Medulla oblongata (tissue), 1 donor: ENCODE data around the gene ARHGAP44.

Experiments
- DNase-seq: peaks from one replicate; pipeline ENCODE4 v3.0.0-alpha.2; 2015; ENCODE audit errors: extremely low spot score

ARHGAP44 gene

DNA sequence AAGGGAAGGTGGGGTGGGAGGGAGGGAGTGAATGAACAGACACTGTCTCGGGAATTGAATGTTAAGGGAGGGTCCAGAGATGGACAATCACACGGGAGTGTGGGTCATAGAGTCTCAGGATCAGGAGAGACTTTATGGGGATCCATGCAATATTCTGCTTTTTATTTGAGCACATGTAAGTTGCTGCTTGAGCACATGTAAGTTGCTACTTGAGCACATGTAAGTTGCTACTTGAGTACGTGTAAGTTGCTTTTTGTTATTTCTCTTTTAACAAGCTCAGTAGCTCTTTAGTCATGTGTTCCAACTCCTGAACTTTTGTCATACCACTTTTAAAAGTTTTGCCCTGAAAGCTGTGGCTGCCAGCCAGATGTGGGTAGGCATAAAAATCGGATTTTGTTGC, 110.3 kb downstream of the ARHGAP44 start:
- no peak for DNase-seq

DNA sequence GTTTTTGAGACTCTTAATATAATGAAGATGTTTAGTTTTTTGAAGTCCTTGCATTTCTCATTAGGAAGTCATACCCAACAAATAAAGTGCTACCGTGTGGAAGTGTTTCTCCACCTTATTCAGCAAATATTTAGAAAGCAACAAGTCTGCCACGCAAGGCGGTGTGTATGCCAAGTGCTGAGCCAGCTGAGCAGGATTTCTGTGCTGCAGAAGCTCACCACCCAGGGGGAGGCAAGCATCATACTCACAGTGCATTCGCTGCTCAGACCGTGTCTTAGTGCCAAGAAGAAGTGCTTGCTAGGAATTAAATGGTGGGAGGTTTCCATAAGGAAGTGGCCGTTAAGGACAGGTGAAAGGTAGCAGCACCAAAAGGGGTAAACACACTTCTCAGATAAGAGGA, 111.2 kb downstream of the ARHGAP44 start:
- DNase-seq: no peak

DNA sequence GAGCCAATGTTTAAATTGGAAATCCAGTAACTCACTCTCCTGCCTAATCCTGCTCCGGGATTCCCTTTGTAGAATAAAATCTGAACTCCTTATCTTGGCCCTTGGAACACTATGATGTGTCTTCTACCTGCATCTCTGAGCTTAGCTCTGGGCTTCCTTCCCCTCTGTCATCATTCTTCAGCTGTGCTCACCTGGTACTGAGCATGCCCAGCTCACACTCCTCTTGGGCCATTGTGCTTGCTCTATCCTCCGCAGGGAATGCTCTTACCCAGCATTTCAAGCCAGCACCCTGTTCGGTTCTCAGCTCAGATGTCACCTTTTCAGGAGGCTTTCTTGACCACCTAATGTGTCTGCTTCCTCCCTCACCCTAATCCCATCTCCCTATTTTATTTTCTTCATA, 112.7 kb downstream of the ARHGAP44 start:
- DNase-seq: no peak

DNA sequence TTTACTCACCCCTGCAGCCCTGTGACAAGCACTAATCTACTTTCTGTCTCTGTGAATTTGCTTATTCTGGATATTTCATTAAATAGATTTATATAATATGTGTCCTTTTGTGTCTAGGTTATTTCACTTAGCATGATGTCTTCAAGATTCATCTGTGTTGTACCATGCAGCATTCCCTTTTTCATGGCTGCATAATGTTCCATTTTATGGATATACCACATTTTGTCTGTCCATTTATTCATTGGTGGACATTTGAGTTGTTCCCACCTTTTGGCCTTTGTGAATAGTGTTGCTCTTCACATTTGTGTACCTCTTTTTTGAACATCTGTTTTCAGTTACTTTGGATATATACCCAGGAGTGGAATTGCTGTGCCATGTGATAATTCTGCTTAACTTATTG, 118.2 kb downstream of the ARHGAP44 start:
- no peak for DNase-seq

DNA sequence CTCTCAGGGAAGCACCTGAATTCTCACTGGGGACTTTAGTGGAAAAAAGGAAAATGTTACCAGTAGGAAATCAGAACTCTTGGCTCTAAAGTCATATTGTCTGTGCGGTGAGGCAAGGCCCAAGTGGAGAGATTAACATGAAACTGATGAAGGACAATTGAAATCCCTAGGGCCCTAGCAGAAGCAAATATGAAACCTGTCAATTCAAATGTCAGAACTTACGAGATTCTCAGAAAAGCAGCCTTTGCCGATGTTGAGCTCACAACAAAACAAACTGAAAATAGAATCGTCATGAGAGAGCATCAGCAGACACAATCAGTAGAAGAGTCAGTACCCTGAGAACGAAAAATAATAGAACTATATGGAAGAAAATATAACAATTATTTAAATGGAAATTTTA, 119.7 kb downstream of the ARHGAP44 start:
- no peak for DNase-seq

DNA sequence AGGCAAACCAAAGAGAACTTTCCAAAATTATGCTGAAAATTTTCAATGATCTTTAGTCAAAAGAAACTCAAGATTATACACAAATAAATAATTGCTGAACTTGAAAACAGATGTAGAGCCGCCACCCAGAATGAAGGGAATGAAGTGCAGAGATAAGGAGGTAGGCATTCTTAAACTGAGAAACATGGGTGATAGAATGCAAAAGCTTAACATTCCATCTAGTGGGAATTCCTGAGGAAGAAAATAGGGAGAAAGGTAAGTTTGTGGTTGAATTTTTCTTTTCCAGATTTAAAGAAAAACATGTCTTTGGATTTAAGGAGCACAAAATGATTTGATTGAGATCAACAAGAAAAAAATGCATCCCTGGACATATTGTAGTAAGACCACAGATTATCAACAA, 120.2 kb downstream of the ARHGAP44 start:
- DNase-seq: no peak

DNA sequence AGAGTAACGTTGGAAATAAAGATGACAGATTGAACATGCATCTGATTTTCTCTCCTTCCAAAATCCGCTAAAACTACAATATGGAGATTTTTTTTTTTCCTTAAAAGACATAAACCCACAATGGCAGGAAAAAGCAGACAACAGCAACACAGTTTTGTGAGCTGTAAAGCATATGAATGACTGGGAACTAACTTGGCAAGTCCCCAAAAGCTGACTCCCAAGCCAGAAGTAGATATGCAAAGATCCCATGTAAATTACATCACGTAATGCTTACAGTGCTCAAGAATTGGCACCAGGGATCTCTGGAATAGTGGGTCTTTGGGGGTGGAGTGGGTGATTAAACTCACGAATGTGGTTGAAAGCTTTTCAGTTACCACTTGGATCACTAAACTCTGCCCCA, 121.9 kb downstream of the ARHGAP44 start:
- DNase-seq: no peak

DNA sequence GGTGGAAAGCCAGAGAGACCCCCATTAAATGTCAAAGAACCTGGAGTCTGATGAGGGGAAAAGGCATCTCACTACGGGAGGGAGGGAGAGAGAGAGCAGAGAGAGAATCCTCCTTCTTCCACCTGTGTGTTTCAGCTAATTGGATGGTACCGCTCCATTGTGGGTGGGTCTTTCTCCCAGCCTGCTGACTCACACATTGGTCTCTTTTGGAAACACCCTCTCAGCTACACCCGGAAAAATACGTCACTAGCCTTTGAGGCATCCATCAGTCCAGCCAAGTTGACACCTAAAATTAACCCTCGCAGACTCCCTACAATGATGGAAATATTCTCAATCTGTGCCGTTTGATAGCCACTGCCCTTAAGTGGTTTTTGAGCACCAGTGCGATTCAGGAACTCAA, 128.1 kb downstream of the ARHGAP44 start:
- no peak for DNase-seq

DNA sequence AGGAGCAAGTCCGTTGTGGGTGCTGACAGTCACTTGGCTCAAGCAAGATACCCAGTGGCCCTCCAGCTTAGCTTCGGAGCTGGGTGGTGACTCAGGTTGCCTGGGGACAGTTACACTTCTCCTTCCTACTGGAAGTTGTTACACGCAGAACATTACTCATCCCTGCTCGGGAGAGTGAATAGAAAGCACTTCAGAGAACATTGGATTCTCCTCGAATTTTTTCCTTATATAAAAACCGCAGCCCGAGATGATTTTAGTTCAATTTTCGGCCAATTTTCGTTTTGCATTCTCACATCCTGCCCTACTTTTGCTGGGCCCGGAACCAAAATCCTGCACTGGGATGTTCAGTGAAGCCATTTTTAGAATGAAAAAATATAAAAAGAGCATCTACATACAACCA, 128.8 kb downstream of the ARHGAP44 start:
- DNase-seq: no peak

DNA sequence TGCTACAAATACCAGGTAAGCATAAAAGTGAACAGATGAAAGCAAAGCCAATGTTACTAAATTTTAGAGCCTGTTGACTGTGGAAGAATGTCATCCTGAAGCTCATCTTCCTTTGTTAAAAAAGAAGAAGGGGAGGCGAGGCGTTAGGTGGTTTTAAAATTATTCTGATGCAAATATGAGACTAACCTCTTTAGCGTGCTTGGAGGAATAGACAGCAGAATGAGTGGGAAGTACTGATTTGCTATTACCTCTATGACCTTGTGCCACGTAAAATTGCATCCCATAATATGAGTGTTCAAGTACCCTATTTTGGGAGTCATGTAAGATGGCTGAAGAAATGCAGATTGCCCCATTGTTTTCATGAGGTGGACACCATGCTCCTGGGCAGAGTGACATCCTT, 132.8 kb downstream of the ARHGAP44 start:
- no peak for DNase-seq

DNA sequence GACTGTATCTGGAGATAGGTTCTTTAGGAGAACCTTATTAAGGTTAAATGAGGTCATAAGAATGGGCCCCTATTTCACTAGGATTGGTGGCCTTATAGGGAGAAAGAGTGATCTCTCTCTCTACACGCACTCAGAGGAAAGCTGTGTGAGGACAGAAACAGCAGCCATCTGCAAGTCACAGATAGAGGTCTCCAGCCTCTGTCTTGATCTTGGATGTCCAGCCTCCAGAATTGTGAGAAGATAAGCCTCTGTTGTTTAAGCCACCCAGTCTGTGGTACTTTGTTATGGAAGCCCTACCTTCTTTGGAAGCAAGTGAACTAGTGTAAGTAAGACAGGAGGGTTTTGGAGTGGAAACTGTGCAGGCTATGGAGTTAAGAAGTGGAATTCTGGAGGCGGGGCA, 135.3 kb downstream of the ARHGAP44 start:
- no peak for DNase-seq

DNA sequence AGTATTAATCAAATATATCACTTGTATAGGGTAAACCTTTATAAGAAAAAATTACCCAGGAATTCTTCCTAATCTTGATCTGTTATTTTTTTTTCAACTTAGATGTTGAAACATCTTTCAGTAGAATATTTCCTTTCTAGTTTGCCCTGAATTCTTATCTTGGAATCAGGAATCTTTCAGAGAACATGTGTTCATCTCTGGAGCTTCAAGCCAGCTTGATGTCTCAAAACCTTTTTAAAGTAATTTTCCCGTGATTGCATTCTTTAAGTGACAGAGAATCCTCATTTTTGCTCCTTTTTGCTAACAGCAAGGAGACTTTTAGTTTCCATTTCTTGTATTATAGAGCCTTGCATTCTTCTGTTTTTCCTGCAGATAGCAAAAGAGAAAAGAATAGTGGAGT, 137.7 kb downstream of the ARHGAP44 start:
- DNase-seq: no peak

DNA sequence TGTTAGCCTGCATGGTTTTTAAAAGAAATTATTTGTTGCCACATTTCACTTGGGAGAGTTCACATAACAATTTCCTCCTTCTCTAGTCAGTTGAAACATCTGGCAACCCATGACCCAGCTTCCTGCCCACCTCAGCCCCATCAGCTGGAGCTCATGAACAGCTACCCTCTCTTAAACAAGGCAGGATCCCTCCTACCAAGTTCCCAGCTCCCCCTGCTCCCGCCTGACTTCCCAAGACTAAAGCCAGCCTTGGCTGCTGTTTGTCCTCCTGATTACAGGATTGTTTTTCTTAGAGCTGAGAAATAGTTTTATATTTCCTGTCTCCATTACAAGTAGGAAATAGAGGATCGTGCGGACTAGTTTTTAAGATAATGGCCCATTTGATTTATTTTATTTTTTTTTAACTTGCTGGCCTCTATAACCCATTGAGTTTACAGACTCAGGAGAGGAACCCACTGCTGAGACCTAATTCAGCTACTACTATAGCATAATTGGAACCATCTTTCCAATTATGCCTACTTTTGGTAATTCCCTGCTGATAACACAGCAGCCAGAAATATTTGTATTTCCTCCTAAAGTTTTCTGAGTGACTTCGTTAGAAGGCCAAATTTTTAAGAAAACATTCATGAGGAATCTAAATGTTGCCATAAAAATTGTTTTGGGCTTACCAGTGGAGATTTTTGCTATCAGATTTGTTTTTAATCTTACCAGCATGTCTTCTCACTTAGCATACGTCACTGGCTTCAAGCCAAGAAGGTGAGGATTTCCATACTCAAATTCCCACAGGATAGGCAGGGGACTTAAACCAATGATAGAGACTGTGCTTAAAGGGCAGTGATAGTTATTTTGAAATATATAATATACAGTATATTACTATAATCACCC, 138.5 kb downstream of the ARHGAP44 start:
- DNase-seq: no peak

DNA sequence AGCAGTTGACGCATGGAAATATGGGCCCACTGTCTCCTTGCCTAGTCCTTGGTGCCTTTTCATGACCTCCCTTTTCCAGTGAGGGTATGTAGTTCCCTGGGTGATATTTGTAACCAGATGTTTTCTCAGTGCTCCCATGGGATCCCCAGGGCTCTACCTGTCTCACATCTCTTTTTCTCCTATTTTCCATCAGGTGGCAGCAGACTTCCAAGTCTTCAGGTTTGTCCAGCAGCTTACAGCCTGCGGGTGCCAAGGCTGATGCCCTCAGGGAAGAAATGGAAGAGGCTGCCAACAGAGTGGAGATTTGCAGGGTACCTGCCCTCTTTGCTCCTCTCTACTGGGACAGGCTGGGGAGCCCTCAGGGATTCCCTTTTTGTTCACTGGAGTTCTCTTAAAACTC, 139.4 kb downstream of the ARHGAP44 start:
- no peak for DNase-seq

DNA sequence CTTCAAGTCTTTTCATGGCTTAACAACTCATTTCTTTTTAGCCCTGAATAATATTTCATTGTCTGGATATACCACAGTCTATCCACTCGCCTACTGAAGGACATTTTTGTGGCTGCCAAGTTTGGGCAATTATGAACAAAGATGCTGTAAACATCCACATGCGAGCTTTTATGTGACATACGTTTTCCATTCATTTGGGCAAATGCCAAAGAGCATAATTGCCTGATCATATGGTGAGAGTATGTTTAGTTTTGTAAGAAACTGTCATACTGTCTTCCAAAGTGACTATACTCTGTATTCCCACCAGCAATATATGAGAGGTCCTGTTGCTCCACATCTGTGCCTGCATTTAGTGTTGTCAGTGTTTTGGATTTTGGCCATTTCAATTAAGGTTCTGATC, 147.2 kb downstream of the ARHGAP44 start:
- DNase-seq: no peak

DNA sequence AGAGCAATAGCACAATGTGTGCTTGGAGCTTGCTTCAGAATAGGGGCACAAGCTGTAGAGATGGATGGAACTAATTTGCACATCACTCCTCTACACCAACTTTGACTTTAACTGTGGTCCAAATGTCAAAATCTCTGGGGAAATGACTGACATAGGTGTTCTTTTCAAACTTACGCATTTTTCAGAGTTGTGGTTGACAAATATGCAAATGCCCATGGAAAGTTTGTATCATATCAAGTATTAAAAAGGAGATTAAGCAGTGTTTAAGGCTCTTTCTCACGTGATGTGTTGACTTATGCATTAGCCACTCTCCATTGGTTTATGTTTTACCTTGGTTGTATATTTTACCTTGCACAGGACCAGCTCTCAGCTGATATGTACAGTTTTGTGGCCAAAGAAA, 151.4 kb downstream of the ARHGAP44 start:
- no peak for DNase-seq

DNA sequence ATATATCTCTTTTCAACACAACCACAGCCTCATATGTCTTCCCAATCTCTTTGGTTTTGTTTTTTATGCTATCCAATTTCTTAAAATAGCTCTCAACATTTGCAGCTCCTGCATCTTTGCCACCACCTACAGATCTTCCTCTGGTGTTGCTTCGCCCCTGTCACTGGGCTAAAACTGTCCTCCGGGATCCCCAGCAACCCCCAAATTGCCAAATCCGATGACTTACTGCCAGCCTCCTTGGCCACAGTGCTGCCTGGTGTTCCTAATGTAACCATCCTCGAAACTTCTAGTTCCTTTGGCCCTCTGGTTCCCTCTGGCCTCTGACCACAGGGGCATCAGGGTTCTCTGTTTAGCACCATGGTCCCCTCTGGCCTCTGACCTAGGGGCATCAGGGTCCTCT, 157.7 kb downstream of the ARHGAP44 start:
- DNase-seq: no peak

DNA sequence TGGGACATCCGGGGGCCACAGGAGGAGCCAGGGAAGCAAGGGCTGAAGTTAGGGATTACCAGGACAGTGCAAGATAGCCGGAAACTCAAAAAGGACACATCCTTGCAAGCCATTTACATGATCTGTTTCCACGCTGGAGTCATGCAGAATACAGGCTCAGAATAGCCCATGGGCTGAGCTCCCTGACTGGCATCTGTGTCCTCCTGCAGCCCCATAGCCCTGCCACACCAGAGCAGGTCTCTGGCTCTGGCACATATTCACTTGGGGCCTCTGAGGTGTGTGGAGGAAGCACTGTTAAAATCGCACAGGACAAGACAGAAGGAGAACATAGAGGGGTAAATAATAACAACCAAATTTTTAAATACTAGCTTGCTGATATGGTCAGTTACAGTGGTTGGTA, 162.7 kb downstream of the ARHGAP44 start:
- DNase-seq: no peak

DNA sequence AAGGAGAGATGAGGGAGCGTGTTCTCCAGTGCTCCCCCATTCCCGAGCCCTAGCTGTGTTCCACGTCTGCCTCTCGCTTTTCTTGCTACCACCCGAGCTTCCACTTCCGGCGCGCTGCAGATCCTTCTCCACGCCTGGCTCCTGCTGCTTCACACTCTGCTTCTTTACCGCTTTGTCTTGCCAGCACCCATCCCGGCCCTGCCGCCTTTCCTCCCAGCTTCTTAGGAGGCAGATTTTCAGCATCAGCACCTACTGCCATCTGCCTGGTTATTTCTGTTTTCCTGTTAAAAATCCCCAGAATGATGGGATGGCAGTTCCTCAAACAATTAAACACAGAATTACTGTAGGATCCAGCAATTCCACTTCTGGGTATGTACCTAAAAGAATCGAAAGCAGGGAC, 163.9 kb downstream of the ARHGAP44 start:
- DNase-seq: no peak

DNA sequence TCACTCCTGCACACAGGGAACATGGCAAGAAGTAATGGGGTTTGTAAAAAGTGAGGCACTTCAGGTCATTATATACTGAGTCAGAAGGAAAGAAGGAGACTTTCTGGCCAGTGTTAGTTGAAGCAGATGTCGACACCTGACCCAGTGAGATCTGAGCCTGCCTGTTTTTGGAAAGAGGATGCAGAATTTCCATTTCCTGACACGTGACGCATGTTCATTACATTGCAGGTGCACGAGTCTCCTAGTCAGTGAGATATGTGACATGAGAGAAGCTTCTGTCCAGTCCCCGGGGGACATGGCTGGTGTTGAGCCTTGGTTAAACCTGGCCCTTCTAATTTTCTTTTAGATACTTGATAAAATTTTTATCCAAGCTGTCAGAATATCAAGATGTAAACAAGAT, 166.2 kb downstream of the ARHGAP44 start:
- no peak for DNase-seq

DNA sequence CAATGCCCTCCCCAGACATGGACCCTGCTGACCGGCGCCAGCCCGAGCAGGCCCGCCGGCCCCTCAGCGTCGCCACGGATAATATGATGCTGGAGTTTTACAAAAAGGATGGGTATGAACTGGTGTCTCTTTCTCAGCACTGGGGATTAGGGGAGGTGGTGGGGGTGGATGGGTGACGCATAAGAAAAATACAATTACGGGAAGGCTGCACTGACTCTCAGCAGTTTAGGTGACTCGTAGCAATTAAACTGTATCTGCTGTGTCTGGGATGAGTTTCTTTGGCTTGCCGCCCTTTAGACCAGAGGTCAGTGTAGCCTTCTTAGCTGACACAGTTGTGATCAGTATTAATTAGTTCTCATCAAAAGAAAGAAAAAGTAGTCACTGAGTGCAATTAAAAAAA, 169.5 kb downstream of the ARHGAP44 start:
- DNase-seq: no peak

DNA sequence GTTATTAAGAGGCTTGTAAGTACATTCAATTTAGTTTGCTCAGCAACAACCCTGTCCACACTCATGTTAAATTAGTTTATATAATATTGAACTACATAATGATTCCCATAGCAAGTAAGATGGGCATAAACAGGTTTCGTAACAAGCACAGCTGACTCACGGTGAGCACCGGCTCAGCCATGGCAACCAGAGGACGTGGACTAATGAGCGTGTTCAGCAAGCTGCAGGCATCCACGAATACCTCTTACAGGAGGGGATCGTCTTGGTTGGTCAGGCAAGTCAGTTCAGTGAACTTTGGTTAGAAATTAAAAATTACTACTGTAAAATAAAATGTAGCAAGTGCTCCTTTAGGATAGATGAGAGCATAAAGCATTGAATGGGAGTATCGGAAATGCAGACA, 170.1 kb downstream of the ARHGAP44 start:
- no peak for DNase-seq

DNA sequence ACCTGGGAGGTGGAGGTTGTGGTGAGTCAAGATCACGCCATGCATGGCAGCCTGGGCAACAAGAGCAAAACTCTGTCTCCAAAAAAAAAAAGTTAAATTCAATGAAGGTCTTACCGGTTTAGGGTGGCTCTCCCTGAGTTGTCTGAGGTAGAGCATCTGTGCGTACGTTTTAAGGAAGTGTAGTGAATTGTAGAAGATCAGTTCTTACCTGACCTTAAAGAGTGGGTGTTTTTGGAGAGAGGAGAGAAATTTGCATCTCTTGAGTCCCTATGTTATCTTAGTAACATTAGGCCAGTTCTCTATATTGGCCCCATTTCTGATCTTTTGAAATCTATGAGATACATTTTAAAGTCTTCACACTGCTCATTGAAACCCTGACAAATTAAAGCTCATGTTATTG, 172.4 kb downstream of the ARHGAP44 start:
- no peak for DNase-seq

DNA sequence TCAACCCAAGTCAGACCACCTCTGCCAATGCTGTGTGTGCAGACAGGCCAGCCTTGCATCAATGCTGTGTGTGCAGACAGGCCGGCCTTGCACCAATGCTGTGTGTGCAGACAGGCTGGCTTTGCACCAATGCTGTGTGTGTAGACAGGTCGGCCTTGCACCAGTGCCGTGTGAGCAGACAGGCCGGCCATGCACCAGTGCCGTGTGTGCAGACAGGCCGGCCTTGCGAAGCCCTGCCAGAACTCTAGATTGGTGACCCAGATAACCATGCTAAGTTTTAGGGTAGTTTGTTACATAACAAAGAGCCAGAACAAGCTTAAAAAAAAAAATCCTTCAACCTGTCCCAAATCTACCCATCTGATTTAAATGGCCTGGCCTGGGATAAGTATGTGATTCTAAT, 174.2 kb downstream of the ARHGAP44 start:
- no peak for DNase-seq
